Measurements from ENCODE around the gene GPR15.

GPR15 gene

DNA sequence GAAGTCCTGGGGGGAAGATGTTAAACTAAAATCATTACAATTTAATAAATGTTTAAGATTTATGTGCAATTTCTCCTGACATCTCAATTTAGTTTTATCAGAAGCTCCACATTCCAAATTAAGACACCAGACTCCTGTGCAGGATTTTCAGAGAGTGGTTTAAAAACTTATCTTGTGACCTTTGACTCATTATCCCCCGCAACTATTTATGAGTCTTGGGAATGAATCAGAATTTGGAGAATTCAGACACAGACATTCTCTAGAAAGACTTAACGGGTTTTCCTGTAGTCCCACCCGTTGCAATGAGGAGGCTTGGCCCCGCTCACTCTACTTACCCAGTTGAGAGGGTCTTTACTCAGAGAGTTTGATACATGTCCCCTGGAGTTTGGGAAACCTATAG is 27.2 kb upstream of the GPR15 start:
- TF ChIP-seq, protein P1, sequence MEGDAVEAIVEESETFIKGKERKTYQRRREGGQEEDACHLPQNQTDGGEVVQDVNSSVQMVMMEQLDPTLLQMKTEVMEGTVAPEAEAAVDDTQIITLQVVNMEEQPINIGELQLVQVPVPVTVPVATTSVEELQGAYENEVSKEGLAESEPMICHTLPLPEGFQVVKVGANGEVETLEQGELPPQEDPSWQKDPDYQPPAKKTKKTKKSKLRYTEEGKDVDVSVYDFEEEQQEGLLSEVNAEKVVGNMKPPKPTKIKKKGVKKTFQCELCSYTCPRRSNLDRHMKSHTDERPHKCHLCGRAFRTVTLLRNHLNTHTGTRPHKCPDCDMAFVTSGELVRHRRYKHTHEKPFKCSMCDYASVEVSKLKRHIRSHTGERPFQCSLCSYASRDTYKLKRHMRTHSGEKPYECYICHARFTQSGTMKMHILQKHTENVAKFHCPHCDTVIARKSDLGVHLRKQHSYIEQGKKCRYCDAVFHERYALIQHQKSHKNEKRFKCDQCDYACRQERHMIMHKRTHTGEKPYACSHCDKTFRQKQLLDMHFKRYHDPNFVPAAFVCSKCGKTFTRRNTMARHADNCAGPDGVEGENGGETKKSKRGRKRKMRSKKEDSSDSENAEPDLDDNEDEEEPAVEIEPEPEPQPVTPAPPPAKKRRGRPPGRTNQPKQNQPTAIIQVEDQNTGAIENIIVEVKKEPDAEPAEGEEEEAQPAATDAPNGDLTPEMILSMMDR (IDR thresholded peaks at IDR 0.05) = no peak

DNA sequence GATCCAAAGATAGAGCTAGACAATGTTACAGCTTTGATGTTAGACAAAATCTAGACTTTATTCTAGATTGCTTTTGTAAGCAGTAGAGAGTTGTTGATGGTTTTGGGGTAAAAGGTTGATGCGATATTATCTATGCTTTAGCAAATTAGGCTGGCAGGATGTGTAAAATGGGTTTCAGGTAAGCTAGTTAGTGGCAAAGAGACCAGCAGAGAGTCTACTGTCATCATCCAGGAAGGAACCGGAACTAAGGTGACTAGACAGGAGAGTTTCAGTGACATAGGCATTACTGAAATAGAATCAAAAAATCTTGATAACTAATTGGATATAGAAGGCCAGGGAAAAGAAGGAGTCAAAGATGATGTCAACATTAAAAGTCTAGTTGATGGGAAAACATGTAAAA is 23.2 kb upstream of the GPR15 start:
- TF ChIP-seq, protein P1 (IDR thresholded peaks at IDR 0.05) = no peak

DNA sequence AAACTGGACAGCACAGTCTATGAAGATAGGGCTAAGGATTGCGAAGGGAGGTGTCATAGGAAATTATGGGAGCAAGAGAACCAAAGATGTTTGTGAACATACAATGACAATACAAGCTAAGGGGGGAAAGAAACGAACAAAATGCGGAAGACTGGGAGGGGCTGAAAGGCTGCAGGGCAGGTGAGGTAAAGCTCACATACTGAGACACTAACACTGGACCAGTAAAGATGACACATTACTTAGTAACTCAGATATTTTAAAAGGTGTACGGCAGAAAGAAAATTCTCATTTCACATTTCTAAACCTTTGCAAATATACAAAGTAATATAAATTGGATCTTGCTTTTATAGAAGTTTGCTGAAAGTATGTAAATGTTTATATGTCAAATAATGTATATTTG is 19.2 kb upstream of the GPR15 start:
- TF ChIP-seq, protein P1 (IDR thresholded peaks at IDR 0.05) = no peak

DNA sequence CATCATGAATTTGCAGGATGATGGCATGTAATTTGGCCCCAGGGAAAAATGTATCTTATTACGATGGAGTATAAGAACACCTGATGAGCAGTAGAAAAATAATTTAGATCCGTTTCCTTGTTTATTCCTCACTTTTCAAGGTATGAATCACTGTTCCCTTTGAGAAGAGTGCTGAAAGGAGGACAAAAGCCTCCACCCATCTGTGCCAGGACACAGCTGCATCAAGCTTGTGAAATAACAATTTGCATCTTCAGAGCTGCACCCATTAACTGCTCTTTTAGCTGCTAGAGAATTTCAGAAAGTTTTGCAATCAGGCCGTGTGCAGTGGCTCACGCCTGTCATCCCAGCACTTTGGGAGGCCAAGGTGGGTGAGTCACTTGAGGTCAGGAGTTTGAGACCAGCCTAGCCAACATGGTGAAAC is 18.7 kb upstream of the GPR15 start:
- TF ChIP-seq, protein P1 (IDR thresholded peaks at IDR 0.05) = no peak

DNA sequence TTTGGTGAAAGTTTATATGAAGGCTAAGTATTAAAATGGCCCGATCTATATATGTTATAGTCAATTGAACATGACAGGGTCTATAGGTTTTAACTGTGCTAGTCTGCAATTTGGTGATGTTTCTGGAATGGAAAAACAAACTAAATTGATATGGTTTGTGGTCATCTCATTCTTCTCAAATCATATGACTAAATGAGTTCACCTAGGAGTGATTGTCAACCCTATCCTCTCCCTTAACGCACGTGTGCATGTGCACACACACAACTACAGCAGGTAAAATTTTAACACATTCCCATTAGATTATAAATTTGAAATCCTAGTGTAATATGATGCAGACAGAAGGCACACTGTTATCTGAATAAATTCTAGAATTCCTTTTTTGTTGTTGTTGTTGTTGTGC is 18.0 kb upstream of the GPR15 start:
- TF ChIP-seq, protein P1 (IDR thresholded peaks at IDR 0.05) = no peak

DNA sequence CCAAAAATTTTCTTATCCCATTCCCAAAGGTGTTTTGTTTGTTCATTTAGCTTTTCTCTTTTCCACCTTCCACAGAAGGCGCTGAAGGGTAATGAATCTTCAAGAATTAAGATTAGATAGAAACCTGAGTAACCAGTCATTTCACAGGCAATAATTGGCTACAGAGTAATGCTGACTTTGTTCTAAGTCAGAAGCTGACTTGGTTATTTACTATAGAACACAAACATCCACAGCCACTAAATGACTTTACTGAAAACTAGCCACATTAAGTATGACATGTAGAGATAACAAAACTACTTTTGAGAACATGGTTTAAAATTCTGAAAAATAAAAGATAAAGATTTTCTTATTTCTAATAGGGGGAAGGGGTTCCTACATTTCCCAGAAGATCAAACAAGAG is 16.8 kb upstream of the GPR15 start:
- TF ChIP-seq, protein P1 (IDR thresholded peaks at IDR 0.05) = no peak

DNA sequence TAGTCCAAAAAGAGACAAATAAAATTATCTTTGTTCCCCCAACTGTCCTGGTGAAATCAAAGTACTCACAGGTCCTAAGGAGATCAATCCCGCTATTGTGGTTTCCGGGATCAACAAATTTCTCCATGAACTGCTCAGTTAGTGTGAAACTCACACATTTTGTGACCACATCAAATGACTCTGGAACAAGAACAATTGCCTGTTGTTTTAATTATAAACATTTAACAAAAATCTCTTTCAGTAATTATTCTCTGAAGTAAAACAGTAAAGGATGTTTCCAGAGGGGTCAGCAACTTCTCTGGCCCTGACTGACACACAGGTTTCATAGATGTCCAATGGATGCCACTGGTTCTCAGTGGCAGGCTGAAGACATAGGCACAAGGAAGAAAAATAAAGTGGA is 13.0 kb upstream of the GPR15 start:
- TF ChIP-seq, protein P1 (IDR thresholded peaks at IDR 0.05) = no peak

DNA sequence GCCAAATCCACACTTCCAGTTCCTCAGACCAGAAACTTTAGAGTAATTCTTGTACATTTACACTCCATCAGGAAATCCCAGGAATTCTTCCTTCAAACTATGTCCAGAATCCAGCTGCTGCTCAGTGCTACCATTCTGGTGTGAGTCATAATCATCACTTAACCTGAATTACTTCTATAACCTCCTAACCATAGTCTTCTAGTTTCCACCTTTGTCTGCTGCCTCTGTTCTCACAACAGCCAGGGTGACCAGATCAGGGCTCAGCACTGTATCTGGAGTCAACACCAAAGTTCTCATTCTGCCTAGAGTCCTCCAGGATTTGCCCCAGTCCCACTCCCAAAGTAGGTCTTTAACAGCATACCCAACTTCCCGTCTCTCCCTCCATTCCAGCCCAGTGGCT is 12.4 kb upstream of the GPR15 start:
- TF ChIP-seq, protein P1 (IDR thresholded peaks at IDR 0.05) = no peak

Data from LNCAP (cell line).